Type B pancreatic cell (in vitro differentiated cells): ENCODE data around the gene CAPN12. TPM values are rescaled to one million over a fixed set of nuclear protein-coding genes. Genes with fewer than 3 reads are reported as not detected.

Source experiments
- DNase-seq: peaks from one replicate; pipeline ENCODE4 v3.0.0; 2021; ENCODE audit warnings: mixed read lengths; ENCODE audit not compliant: unreplicated experiment; ENCODE audit errors: extremely low spot score
- H3K27ac Mint-ChIP-seq: 2 replicates; pipeline ENCODE4 v1.8.0; 2021; ENCODE audit warnings: mild to moderate bottlenecking, mixed read lengths
- H3K27me3 Mint-ChIP-seq: 2 replicates; pipeline ENCODE4 v1.8.0; 2021; ENCODE audit warnings: mixed read lengths
- H3K36me3 Mint-ChIP-seq: 2 replicates; pipeline ENCODE4 v1.8.0; 2021; ENCODE audit warnings: mixed read lengths
- H3K4me1 Mint-ChIP-seq: one replicate; pipeline ENCODE4 v1.8.0; 2021; ENCODE audit warnings: mixed read lengths; ENCODE audit not compliant: unreplicated experiment
- H3K4me3 Mint-ChIP-seq: 2 replicates; pipeline ENCODE4 v1.8.0; 2021; ENCODE audit warnings: mild to moderate bottlenecking, mixed read lengths
- H3K9me3 Mint-ChIP-seq: 2 replicates; pipeline ENCODE4 v1.8.0; 2021; ENCODE audit warnings: mixed read lengths
- total RNA-seq: library from RNA; stranded (reverse); gene quantifications from 2 replicates; pipeline ENCODE4 v1.2.1, GENCODE V29; 2021; ENCODE audit warnings: low replicate concordance
- TF ChIP-seq, protein P1 (sequence below): fragments of 200-600 bp; sonication (generic); conservative IDR thresholded peaks from 2 replicates; pipeline ENCODE4 v1.5.0; 2021; ENCODE audit warnings: antibody characterized with exemption, mild to moderate bottlenecking

The CAPN12 gene
- total RNA-seq, 1 donor from 2014 or later, result 3.0 TPM

GRCh38 chr19:38727868-38728660, 16.2 kb downstream of the CAPN12 start:
- H3K4me3 Mint-ChIP-seq, result no peak overlapping the region
- no peaks in the 10 kb centered on the region for H3K27me3 Mint-ChIP-seq
- H3K9me3 Mint-ChIP-seq, result no peaks in the 10 kb centered on the region
- H3K27ac Mint-ChIP-seq, result no peak overlapping the region
- H3K4me1 Mint-ChIP-seq, result peaks cover 5% of the 10 kb centered on the region
- TF ChIP-seq, protein P1, sequence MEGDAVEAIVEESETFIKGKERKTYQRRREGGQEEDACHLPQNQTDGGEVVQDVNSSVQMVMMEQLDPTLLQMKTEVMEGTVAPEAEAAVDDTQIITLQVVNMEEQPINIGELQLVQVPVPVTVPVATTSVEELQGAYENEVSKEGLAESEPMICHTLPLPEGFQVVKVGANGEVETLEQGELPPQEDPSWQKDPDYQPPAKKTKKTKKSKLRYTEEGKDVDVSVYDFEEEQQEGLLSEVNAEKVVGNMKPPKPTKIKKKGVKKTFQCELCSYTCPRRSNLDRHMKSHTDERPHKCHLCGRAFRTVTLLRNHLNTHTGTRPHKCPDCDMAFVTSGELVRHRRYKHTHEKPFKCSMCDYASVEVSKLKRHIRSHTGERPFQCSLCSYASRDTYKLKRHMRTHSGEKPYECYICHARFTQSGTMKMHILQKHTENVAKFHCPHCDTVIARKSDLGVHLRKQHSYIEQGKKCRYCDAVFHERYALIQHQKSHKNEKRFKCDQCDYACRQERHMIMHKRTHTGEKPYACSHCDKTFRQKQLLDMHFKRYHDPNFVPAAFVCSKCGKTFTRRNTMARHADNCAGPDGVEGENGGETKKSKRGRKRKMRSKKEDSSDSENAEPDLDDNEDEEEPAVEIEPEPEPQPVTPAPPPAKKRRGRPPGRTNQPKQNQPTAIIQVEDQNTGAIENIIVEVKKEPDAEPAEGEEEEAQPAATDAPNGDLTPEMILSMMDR, result no peak
- H3K36me3 Mint-ChIP-seq, result peaks cover 9% of the 10 kb centered on the region
- no peak for DNase-seq

GRCh38 chr19:38727306-38727867, 16.9 kb downstream of the CAPN12 start:
- Mint-ChIP-seq H3K27me3 (no peaks in the 10 kb centered on the region), H3K9me3 (no peaks in the 10 kb centered on the region), H3K27ac (no peak overlapping the region), H3K36me3 (peaks cover 9% of the 10 kb centered on the region), H3K4me1 (peaks cover 5% of the 10 kb centered on the region), H3K4me3 (no peak overlapping the region)
- DNase-seq, result no peak
- TF ChIP-seq, protein P1, result no peak

DNA sequence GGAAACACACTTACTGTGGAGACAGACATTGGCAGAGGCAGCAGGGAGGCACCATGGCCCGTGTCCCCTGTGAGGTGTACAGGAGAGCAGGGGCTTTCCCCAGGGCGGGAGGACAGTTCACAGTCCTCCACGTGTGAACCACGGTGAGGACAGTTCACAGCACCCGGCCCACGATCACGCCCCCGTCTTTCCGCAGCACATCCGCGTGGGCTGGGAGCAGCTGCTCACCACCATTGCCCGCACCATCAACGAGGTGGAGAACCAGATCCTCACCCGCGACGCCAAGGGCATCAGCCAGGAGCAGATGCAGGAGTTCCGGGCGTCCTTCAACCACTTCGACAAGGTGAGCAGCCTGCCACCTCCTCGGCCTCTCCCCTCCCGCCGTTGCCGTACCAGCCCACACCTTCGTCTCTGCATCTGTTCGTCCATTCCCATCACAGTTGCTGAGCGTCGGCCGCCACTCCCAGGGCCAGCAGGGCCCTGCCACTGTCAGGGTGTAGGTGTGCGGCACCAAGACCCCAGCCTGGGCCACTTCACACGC, 17.4 kb downstream of the CAPN12 start:
- no peak for DNase-seq
- Mint-ChIP-seq H3K4me1 (peaks cover 5% of the 10 kb centered on the region), H3K27ac (no peak overlapping the region), H3K27me3 (no peaks in the 10 kb centered on the region), H3K4me3 (no peak overlapping the region), H3K36me3 (peaks cover 9% of the 10 kb centered on the region), H3K9me3 (no peaks in the 10 kb centered on the region)
- TF ChIP-seq, protein P1, result no peak

DNA sequence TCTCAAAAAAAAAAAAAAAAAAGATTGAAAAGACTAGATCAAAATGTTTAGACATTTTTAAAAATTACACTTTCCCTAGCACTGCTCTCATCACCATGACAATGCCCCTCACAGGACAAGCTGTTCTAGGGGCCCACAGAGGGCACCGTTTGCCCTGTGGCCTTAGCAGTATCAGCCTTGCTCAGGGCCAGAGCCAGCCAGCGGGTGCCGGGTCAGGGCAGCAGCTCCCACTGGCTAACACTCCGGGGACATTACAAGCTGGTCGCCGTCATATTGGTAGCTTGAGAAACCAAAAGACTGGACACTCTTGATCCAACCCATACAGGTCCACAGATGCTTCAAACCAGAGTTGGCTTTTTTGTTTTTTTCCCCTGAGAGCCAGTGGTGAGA, 18.0 kb downstream of the CAPN12 start:
- Mint-ChIP-seq H3K27me3 (no peaks in the 10 kb centered on the region), H3K4me1 (peaks cover 5% of the 10 kb centered on the region), H3K4me3 (no peak overlapping the region), H3K27ac (no peak overlapping the region), H3K36me3 (peaks cover 9% of the 10 kb centered on the region), H3K9me3 (no peaks in the 10 kb centered on the region)
- no peak for DNase-seq
- TF ChIP-seq, protein P1, result no peak

DNA sequence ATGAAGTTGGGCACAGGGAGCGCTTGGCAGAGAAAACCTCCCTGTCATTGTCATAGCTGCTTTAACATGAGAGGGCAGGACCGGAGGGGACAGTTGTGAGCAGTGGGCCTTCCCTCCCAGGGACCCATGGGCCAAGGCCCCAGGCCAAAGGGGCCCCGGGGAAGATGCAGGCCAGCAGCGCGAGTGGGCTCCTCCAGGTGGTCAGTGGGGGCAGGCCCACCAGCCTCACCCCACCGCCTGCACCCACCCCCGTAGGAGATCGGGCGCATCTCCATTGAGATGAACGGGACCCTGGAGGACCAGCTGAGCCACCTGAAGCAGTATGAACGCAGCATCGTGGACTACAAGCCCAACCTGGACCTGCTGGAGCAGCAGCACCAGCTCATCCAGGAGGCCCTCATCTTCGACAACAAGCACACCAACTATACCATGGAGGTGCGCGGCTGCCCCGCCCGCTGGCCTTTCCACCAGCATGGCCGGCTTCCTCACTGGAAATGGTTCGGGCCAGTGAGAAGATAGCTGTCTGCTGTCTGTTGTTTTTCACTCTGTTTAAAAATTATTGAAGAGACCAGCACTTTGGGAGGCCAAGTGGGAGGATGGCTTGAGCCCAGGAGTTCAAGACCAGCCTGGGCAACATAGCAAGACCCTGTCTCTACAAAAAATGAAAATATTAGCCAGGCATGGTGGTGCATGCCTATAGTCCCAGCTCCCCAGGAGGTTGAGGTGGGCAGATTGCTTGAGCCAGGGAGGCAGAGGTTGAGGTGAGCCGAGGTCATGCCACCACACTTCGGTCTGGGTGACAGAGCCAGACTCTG, 18.6 kb downstream of the CAPN12 start:
- TF ChIP-seq, protein P1, result no peak
- no peaks in the 10 kb centered on the region for H3K9me3 Mint-ChIP-seq
- no peak overlapping the region for H3K4me3 Mint-ChIP-seq
- peaks cover 9% of the 10 kb centered on the region for H3K36me3 Mint-ChIP-seq
- H3K4me1 Mint-ChIP-seq, result peaks cover 5% of the 10 kb centered on the region
- no peak overlapping the region for H3K27ac Mint-ChIP-seq
- DNase-seq, result no peak
- no peaks in the 10 kb centered on the region for H3K27me3 Mint-ChIP-seq
